ENCODE results near the gene DNAH7.

DNA sequence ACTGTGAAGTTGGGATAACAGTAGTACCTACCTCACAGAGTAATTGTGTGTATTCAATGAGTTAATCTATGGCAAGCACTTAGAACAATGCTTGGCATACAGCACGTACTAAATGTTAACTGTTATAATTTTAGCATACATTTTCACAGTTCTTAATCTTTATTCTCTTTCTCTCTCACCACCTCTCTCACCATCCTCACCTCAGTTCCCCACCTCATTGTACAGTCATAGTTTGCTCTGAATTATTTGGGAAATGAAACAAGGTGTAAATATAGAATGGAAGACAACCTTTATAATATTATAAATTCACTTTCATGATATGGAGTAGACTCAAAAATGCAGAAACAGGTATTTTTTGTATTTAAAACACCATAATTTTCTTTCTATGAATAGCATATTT is 40.0 kb upstream of the DNAH7 start:
- no peak for TF ChIP-seq CTCF (IDR thresholded peaks at IDR 0.05)
- no peak for TF ChIP-seq POLR2A (IDR thresholded peaks at IDR 0.05)
